Stimulated activated CD4-positive, alpha-beta T cell treated with anti-CD3 and anti-CD28 coated beads, TNF-alpha, amount 100 ng/mL, for 24 hours (primary cell): ENCODE results near the gene PCNT.

ENCODE experiments used
- DNase-seq, 3 experiments: peaks; one replicate each; pipeline ENCODE4 v3.0.0-alpha.2; 2020; ENCODE audit warnings: low read depth in 3 of 3

PCNT gene

DNA sequence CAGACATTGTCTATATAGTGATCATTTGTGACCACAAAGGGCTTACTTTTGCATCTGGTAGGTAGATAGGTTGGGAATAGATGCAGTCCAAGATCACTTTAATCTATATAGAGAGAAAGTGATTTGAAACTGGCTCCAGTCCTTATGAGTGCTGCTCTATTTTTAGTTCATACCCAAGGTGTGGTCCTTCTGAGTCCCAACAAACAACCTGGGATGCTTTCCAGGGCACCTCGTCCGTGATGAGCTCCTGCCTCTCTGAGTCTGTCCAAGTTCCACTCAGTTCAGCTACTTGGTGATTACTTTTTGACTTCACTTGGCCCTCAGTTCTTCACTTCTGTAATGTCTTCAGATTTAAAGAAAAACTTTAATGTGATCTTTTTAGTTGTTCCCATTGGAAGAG lies 155.0 kb downstream of the PCNT start:
- no peak for DNase-seq

DNA sequence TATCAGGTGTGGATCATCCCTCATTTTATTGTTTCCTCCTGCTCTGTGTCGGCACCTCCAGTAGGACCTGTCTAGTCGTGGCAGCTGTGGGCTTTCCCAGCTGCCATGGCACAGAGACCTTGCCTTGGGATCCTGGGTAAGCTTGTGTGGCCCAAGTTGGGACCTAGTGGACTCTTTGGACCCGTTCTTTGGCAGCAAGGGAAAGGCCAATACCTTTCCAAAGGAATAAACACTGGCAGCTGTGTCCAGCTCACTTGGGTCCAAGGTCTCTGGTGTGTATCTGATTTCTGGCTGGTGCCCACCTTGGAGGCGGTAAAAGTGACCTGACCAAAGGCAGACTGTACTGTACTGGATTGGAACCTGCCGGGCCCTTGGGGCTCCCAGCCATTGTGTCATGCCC lies 156.5 kb downstream of the PCNT start:
- DNase-seq = no peak

DNA sequence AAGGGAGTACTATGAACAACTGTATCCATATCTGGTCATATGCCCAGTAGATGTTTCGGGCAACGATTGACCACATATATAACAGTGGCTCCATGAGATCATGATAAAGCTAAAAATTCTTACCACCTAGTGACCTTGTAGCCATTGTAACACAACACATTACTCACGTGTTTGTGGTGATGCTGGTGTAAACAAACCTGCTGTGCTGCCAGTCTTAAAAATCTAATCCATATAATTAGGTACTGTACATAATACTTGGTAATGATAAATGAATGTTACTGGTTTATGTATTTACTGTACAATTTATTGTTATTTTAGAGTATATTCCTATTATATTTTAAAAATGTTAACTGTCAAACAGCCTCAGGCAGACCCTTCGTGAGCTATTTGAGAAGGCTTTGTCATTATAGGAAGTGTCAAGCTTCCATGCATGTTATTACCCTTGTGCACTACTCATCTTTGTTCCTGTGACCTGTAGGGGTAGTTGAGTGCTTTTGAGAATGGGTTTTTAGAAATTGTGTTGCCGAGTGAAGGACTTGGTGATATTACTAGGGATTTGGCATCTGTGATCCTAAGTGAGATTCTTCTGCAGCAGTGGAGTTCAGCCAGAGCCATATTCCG lies 158.4 kb downstream of the PCNT start:
- DNase-seq = no peak

DNA sequence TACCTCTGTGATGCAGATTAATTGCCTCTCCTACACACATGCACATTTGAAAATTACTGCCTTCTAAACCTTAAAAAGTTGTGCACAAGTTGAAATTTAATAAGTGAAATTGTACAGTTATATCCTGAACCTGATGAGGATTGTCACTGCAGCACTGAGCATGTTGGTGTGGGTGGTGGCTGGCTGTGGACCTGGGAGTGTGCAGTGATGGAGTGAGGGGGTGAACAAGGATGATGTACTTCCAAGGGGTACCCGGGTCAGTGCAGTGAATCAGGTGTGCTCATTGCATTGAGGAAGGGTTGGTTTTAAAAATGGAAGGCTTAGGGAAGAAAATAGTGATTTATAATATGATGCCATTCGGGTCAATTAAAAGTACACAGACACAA lies 158.9 kb downstream of the PCNT start:
- DNase-seq = no peak

DNA sequence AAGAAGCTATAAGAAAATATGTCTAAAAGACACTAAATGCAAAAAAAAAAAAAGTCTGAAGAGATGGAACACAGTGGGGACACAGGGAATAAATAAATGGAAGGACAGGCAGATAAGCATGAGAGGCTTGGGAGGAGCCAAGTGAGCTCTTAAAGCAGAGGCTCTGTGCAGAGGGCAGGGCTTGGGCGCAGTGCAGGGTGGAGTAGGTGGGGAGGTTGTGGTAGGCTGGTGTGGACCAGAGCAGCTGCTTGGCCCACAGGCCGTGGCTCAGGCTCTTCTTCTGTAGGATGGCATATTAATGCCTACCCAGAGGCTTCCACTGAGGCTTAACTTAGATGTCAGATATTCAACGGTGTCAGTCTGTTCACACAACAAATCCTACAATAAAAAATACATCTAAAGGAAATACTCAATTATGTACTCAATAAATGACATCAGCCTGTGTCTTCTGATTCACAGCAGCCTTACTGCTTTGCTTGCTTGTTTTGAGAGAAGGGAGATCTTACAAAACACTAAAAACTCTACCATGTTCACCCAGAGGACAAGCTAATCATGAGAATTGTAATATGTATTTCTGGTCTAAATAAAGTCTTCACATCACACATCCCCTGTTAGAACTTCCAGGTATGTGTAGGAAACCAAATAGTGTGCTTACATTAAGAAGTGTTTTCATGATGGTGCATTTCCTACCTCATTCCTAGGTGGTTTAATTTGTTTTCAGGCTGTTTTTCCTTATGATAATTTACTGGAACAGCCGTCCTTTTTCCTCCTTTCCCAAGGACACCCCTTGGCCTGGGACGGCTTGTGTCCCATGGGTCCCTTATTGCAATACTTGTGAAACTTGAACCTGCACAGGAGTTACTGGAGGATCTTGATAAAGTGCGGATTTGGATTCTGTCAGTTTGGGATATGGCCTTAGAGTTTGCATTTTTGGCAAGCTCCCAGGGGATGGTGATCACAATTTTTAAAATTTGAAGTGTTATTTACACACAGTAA lies 159.6 kb downstream of the PCNT start:
- DNase-seq = no peak

DNA sequence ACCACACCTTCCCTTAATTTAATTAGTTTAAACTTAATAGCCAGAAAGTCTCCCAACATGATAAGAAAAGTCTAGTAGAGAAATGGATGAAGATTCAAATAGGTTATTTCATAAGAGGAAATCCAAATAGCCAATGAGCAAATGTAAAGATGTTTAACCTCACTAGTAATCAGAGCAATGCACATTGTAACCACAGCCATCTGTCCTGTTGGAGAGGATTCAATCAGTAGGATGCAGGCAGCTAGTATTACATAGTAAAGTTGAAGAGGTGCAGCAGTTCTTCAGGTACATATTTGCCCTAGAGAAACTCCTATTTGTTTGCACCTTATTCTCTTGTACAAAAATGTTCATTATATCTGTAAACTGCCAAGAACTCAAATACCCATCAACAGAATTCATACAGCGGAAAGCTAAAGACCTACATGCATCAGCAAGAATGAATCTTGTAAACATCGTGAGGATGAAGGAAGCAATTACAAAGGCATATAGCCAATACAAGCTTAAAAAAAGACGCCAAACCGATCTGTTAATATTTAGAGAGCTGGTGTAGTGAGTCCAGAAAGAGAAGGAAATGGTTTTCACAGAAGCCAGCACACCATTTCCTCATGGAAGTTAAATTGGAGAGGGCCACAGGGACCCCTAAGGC lies 162.6 kb downstream of the PCNT start:
- no peak for DNase-seq

DNA sequence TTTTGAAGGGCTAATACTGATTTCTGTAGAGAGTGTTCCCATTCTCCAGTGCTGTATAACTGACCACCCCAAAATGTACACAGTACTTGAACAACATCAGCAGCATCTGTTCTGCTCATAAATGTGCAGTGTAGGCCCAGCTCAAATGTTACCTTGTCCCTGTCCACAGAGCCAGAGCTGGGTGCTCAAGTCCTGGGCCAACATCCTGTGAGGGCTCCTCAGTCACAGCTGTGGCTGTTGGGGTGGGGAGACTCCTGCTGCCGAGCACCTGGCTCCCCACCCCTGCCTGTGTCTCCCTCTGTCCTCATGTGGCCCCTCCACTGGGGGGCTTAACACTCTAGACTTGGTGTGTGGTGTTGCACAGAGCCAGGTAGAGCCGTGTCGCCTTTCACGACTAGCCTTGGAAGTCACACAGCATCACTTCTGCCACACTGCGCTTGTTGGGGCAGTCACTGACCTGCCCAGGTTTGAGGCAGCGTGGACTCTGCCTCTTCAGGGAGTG lies 165.3 kb downstream of the PCNT start:
- DNase-seq = no peak

DNA sequence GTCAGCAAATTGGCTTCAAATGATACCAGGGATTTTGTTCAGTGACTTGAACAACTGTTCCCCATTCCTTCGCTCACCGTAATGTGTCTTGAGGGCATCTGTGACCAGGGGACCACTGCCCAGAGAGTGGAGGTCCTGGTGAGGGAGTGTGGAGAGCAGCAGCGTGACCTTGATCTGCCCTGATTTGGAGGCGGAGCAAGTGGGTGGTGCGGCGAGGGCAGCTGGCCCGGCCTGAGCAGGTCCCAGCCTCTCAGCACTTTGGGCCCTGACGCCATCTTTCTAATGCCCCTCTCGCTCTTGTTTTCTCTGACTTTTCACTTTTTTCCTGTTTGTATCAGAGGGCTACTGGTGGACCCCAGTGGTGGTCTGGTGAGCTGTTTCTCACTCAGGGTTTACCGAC lies 165.8 kb downstream of the PCNT start:
- DNase-seq = no peak

DNA sequence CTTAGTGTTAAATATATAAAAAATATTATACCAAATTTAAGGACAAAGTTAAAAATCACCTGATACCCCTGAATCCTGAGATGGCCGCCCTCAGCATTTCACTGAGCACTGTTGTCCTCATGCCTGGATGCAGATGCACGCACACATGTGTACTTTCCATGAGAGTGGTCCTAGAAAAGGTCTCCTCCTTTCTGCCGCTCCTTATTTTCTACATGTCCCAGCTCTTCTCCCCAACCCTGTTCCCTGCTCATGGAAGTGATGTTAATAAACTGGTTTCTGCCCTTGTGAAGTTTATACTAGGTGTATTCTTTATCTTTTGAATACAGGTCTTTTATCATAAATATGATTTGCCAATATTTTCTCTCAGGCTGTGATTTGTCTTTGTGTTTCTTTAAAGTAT lies 167.6 kb downstream of the PCNT start:
- DNase-seq = no peak

DNA sequence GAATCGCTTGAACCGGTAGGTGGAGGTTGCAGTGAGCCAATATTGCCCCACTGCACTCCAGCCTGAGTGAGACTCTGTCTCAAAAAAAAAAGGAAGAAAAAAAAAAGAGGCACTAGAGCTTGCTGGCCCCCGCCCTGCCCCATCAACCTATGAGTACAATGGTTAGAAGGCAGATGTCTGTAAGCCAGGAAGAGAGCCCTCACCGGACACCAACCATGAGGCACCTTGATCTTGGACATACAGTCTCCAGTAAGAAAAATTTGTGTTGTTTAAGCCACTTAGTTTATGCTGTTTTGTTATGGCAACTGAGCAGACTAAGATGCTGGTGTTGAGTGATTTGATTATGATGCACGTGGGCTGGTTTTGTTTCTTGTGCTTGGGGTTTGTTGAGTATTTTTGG lies 168.9 kb downstream of the PCNT start:
- DNase-seq = no peak

DNA sequence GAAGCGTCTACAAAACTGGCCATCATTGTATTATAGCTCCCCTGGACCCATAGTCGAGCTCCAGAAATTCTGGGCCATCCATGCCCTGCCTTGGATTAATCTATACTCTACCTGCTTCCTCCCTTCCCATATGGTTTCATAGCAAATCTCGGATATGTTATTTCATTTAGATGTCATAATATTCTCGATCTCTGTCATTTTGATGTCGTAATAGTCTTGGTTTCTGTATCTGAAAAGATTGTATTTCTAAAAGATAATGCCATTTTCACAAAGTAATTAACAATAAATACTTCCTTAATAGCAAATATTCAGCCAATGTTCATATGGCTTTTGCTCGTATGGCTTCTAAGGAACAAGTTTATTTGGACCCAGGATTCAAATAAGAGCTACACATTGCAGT lies 169.9 kb downstream of the PCNT start:
- no peak for DNase-seq
